Activated T-helper 9 cell treated with anti-CD3 and anti-CD28 coated beads, Interleukin-2, amount 50 U/mL, for 16 hours (primary cell): ENCODE measurements around the gene TSPYL1.
"Not testable (repeated sequence)": the region's sequence is repeated elsewhere in the genome, so short reads cannot be mapped to it uniquely, and the experiment has no call there.

Source experiments
- DNase-seq: peaks from one replicate; pipeline ENCODE4 v3.0.0-alpha.2; 2020; ENCODE audit warnings: low read depth

The TSPYL1 gene

GRCh38 chr6:116279232-116280160, at the start of gene TSPYL1:
Gene TSPYL1, minus strand, starts transcription at chr6:116279930. Its CDS starts 100 bp downstream, at chr6:116279830.
- DNase-seq, result peak; percentile 89

GRCh38 chr6:116329156-116329555, 49.4 kb upstream of the TSPYL1 start:
- DNase-seq, result no peak

GRCh38 chr6:116328528-116328903, 48.8 kb upstream of the TSPYL1 start:
- no peak for DNase-seq

- DNase-seq, result no peak
Measured at GRCh38 chr6:116327803-116328527, 48.2 kb upstream of the TSPYL1 start.

GRCh38 chr6:116326996-116327395, 47.3 kb upstream of the TSPYL1 start:
- no peak for DNase-seq

- no peak for DNase-seq
Measured at GRCh38 chr6:116326181-116326671, 46.5 kb upstream of the TSPYL1 start.

- DNase-seq, result not testable (repeated sequence)
Measured at GRCh38 chr6:116325634-116326132, 46.0 kb upstream of the TSPYL1 start.

GRCh38 chr6:116323863-116324262, 44.1 kb upstream of the TSPYL1 start:
- DNase-seq, result no peak

- not testable (repeated sequence) for DNase-seq
Measured at GRCh38 chr6:116321933-116322332, 42.2 kb upstream of the TSPYL1 start.

- no peak for DNase-seq
Measured at GRCh38 chr6:116316772-116317467, 37.2 kb upstream of the TSPYL1 start.

GRCh38 chr6:116314878-116315277, 35.1 kb upstream of the TSPYL1 start:
- no peak for DNase-seq

- no peak for DNase-seq
Measured at GRCh38 chr6:116314218-116314617, 34.5 kb upstream of the TSPYL1 start.

GRCh38 chr6:116313101-116313776, 33.5 kb upstream of the TSPYL1 start:
- no peak for DNase-seq

GRCh38 chr6:116309657-116310056, 29.9 kb upstream of the TSPYL1 start:
- no peak for DNase-seq

- DNase-seq, result no peak
Measured at GRCh38 chr6:116309001-116309400, 29.3 kb upstream of the TSPYL1 start.

GRCh38 chr6:116307633-116308032, 27.9 kb upstream of the TSPYL1 start:
- no peak for DNase-seq

GRCh38 chr6:116307001-116307400, 27.3 kb upstream of the TSPYL1 start:
- DNase-seq, result no peak

- DNase-seq, result no peak
Measured at GRCh38 chr6:116304538-116305097, 24.9 kb upstream of the TSPYL1 start.

- DNase-seq, result no peak
Measured at GRCh38 chr6:116301104-116301503, 21.4 kb upstream of the TSPYL1 start.

GRCh38 chr6:116300566-116300965, 20.8 kb upstream of the TSPYL1 start:
- no peak for DNase-seq

- DNase-seq, result no peak
Measured at GRCh38 chr6:116298973-116299372, 19.2 kb upstream of the TSPYL1 start.
